Measurements from ENCODE around the gene CHEK2. TPM values are rescaled to one million over a fixed set of nuclear protein-coding genes. Genes with fewer than 3 reads are reported as not detected.

CHEK2 gene
- total and polyA plus RNA-seq, 2 of the 4 experiments (the other 2 are of a cell fraction): 9.9 to 16.1 TPM

DNA sequence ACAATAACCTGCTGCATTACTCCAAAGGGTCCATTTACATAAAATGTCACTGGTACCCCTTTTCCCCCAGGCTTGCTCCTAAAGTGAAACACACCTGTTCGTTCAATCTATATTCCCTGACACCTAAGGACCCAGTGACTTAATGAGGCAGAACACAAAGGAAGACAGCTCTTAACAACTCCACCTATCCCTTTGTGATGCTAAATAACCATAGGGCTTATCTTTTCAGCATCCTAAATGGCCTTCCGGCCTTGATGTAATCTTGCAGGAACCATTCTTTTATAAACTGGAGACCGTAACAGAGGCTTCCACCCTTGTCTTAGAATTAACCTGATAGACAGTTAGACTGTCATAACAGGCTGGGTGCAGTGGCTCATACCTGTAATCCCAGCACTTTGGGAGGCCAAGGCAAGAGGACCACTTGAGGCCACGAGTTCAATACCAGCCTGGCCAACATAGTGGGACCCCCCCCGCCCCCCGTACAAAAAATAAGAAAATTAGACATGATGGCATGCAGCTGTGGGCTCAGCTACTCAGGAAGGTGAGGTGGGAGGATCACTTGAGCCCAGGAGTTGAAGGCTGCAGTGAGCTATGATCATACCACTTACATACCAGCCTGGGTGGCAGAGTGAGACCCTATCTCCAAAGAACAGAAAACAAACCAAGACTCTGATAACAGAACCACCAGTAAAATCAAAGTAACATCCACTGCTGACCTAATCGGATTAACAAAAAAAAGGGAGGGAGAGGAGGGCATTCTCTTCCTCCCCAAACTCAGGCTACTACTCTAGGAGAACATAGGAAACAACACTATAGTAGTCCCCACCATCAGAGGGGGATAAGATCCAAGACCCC is 5.1 kb downstream of the CHEK2 start:
- no TSS peak for BruUV-seq (replicated peaks)
- Histone ChIP-seq H2AK9ac (replicated peaks; ENCODE audit: low read depth, low read length, poor library complexity) (no peak overlapping the region), H2AK5ac (ENCODE audit: low read depth, low read length) (no peak overlapping the region), H4K91ac (ENCODE audit: insufficient read depth, low read depth, low read length) (no peak overlapping the region), H3K27ac (ENCODE audit: insufficient read depth, low read length) (no peak overlapping the region), H3K4ac (ENCODE audit: low read depth, low read length) (no peak overlapping the region), H3K9ac (ENCODE audit: low read depth, low read length) (no peak overlapping the region), H2BK20ac (ENCODE audit: low read depth, low read length) (no peak overlapping the region), H3K56ac (ENCODE audit: extremely low read depth, insufficient read depth, low read length) (no peak overlapping the region), H4K8ac (ENCODE audit: low read depth in 2 of 2, low read length in 2 of 2) (no peak overlapping the region), H3K4me3 (ENCODE audit: insufficient read depth, low read depth, low read length) (no peak overlapping the region), H2BK120ac (ENCODE audit: low read depth, low read length) (no peak overlapping the region), H2BK5ac (ENCODE audit: low read depth, low read length, poor library complexity, severe bottlenecking) (no peak overlapping the region), H2AFZ (replicated peaks; ENCODE audit: low read length, poor library complexity) (no peak overlapping the region), H3K23ac (ENCODE audit: low read depth, low read length) (no peak overlapping the region), H3K18ac (ENCODE audit: low read depth, low read length) (no peak overlapping the region), H4K5ac (ENCODE audit: low read depth, low read length) (no peak overlapping the region), H3K14ac (replicated peaks; ENCODE audit: low read depth, low read length) (no peak overlapping the region), H3K9me3 (ENCODE audit: control insufficient read depth, insufficient read depth, low read length) (no peaks in the 10 kb centered on the region), H3K79me1 (ENCODE audit: low read depth in 1 of 2, low read length in 2 of 2) (peaks cover 11 to 16% of the 10 kb centered on the region in 2 experiments), H3K4me2 (ENCODE audit: low read depth, low read length) (no peak overlapping the region), H4K20me1 (ENCODE audit: insufficient read depth, low read length) (no peaks in the 10 kb centered on the region), H3K36me3 (ENCODE audit: control insufficient read depth, insufficient read depth, low read length) (no peaks in the 10 kb centered on the region; the same call in 1 of the 2 replicates), H2BK15ac (ENCODE audit: low read depth, low read length) (no peak overlapping the region), H3K4me1 (ENCODE audit: control insufficient read depth, insufficient read depth, low read length) (no peaks in the 10 kb centered on the region), H3K9me1 (ENCODE audit: insufficient read depth, low read length) (0 out of 2 replicates have a peak, but pooled peaks cover 3% of the 10 kb centered on the region), H3K27me3 (ENCODE audit: control insufficient read depth, insufficient read depth, low read length) (no peaks in the 10 kb centered on the region)
- ChIA-PET POLR2A (ENCODE audit: unreplicated experiment) (no interaction called here), CTCF (no interaction called here)
- DNase-seq (no peak), ATAC-seq (ENCODE audit: low read depth) (no peak)
- in situ Hi-C loops (cut with MboI; ENCODE audit: low sequenced_read_pairs): no loop called here
- no CpG with 5 or more reads among the region's 7 CpGs for WGBS, 2 experiments (ENCODE audit: extremely low coverage in 2 of 2, insufficient read length in 1 of 2)
- TF ChIP-seq FOS (IDR thresholded peaks at IDR 0.05; ENCODE audit: low read depth, low read length) (no peak), NFE2L2 (IDR thresholded peaks at IDR 0.05; ENCODE audit: low read depth, low read length) (no peak), RFX5 (IDR thresholded peaks at IDR 0.05; ENCODE audit: low read depth, low read length) (no peak), RAD21 (IDR thresholded peaks at IDR 0.05; ENCODE audit: low read length) (no peak), MXI1 (IDR thresholded peaks at IDR 0.05; ENCODE audit: borderline replicate concordance, low read depth, low read length) (no peak)
- dilution Hi-C loops (cut with HindIII; ENCODE audit: low sequenced_read_pairs, unreplicated experiment): no loop called here
- intact Hi-C loops (cut with micrococcal nuclease): no loop called here
